ENCODE data around the gene FAM168A. TPM values are rescaled to one million over a fixed set of nuclear protein-coding genes. Genes with fewer than 3 reads are reported as not detected.

FAM168A gene
- total and polyA plus RNA-seq, 4 donors: 4.8 to 14.6 (median 9.1) TPM

- Histone ChIP-seq H3K4me3 (ENCODE audit: low read depth in 1 of 3, low read length in 3 of 3) (no peak overlapping the region), H3K9me3 (ENCODE audit: control insufficient read depth in 4 of 4, low read length in 3 of 4) (no peaks in the 10 kb centered on the region), H3K9ac (ENCODE audit: low read depth in 1 of 2, low read length in 2 of 2) (no peak overlapping the region), H3K27ac (ENCODE audit: low read depth in 1 of 2, low read length in 2 of 2) (peak overlapping the region in 1 of 2 donors; percentile 48), H3K4me1 (ENCODE audit: control insufficient read depth in 4 of 4, insufficient read depth in 4 of 4, low read length in 3 of 4) (peaks cover 0 to 20% (median 0%) of the 10 kb centered on the region in 4 donors), H3K27me3 (ENCODE audit: control insufficient read depth in 4 of 4, insufficient read depth in 4 of 4, low read length in 3 of 4) (no peaks in the 10 kb centered on the region), H3K36me3 (ENCODE audit: control insufficient read depth in 4 of 4, insufficient read depth in 3 of 4, low read depth in 1 of 4, low read length in 3 of 4) (no peaks in the 10 kb centered on the region)
- TF ChIP-seq TAF1 (conservative IDR thresholded peaks at IDR 0.05) (no peak), NR2F2 (IDR thresholded peaks at IDR 0.05) (no peak), MAX (IDR thresholded peaks at IDR 0.05) (no peak), SP1 (IDR thresholded peaks at IDR 0.05) (no peak), HNF4A (conservative IDR thresholded peaks at IDR 0.05) (no peak), FOXA2 (IDR thresholded peaks at IDR 0.05) (no peak), RXRA (IDR thresholded peaks at IDR 0.05) (no peak), FOXA1 (IDR thresholded peaks at IDR 0.05) (no peak), ZBTB33 (IDR thresholded peaks at IDR 0.05) (no peak), REST (IDR thresholded peaks at IDR 0.05) (no peak), YY1 (IDR thresholded peaks at IDR 0.05) (no peak), HNF4G (IDR thresholded peaks at IDR 0.05) (no peak)
- no peak for DNase-seq (ENCODE audit: low spot score)
- 96% methylated on average over 8 of the region's 8 CpGs for WGBS
Observed at GRCh38 chr11:73386546-73386945, 211.4 kb downstream of the FAM168A start.

GRCh38 chr11:73386016-73386415 is 211.9 kb downstream of the FAM168A start:
- Histone ChIP-seq H3K27me3 (ENCODE audit: control insufficient read depth in 4 of 4, insufficient read depth in 4 of 4, low read length in 3 of 4) (no peaks in the 10 kb centered on the region), H3K36me3 (ENCODE audit: control insufficient read depth in 4 of 4, insufficient read depth in 3 of 4, low read depth in 1 of 4, low read length in 3 of 4) (no peaks in the 10 kb centered on the region), H3K9me3 (ENCODE audit: control insufficient read depth in 4 of 4, low read length in 3 of 4) (no peaks in the 10 kb centered on the region), H3K4me3 (ENCODE audit: low read depth in 1 of 3, low read length in 3 of 3) (no peak overlapping the region), H3K27ac (ENCODE audit: low read depth in 1 of 2, low read length in 2 of 2) (peak overlapping the region; percentile 48 to 52), H3K9ac (ENCODE audit: low read depth in 1 of 2, low read length in 2 of 2) (no peak overlapping the region), H3K4me1 (ENCODE audit: control insufficient read depth in 4 of 4, insufficient read depth in 4 of 4, low read length in 3 of 4) (peaks cover 0 to 20% (median 0%) of the 10 kb centered on the region in 4 donors)
- DNase-seq (ENCODE audit: low spot score): peak; percentile 77
- TF ChIP-seq JUND (IDR thresholded peaks at IDR 0.05) (no peak), FOXA1 (IDR thresholded peaks at IDR 0.05) (no peak), MAX (IDR thresholded peaks at IDR 0.05) (no peak), HNF4A (conservative IDR thresholded peaks at IDR 0.05) (no peak), YY1 (IDR thresholded peaks at IDR 0.05) (no peak), GABPA (IDR thresholded peaks at IDR 0.05 in 1 of 2, conservative IDR thresholded peaks at IDR 0.05 in 1 of 2) (no peak), FOXA2 (IDR thresholded peaks at IDR 0.05) (no peak), RAD21 (IDR thresholded peaks at IDR 0.05) (no peak), ATF3 (IDR thresholded peaks at IDR 0.05) (no peak), SP1 (IDR thresholded peaks at IDR 0.05) (no peak), ZBTB33 (IDR thresholded peaks at IDR 0.05) (no peak)
- TF ChIP-seq, protein P1, sequence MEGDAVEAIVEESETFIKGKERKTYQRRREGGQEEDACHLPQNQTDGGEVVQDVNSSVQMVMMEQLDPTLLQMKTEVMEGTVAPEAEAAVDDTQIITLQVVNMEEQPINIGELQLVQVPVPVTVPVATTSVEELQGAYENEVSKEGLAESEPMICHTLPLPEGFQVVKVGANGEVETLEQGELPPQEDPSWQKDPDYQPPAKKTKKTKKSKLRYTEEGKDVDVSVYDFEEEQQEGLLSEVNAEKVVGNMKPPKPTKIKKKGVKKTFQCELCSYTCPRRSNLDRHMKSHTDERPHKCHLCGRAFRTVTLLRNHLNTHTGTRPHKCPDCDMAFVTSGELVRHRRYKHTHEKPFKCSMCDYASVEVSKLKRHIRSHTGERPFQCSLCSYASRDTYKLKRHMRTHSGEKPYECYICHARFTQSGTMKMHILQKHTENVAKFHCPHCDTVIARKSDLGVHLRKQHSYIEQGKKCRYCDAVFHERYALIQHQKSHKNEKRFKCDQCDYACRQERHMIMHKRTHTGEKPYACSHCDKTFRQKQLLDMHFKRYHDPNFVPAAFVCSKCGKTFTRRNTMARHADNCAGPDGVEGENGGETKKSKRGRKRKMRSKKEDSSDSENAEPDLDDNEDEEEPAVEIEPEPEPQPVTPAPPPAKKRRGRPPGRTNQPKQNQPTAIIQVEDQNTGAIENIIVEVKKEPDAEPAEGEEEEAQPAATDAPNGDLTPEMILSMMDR (IDR thresholded peaks at IDR 0.05; ENCODE audit: low read depth, low read length, missing input control): no peak
- 87% methylated on average over 8 of the region's 8 CpGs for whole genome bisulfite sequencing

Data from liver (tissue), 9 donors.